ENCODE measurements around the gene SIGLEC11. TPM values are rescaled to one million over a fixed set of nuclear protein-coding genes. Genes with fewer than 3 reads are reported as not detected.
"Not testable (repeated sequence)": the region's sequence is repeated elsewhere in the genome, so short reads cannot be mapped to it uniquely, and the experiment has no call there.

SIGLEC11 gene
- total RNA-seq, 4 donors from 2014 or later, result 0.85 to 3.6 (median 1.3) TPM

GRCh38 chr19:49971991-49972411, 11.0 kb upstream of the SIGLEC11 start:
- H3K27ac ChIP-seq, result no peak overlapping the region
- H3K9me3 ChIP-seq, result no peaks in the 10 kb centered on the region
- H3K4me1 ChIP-seq, result peaks cover 0 to 12% (median 4%) of the 10 kb centered on the region in 3 donors
- peaks cover 0 to 23% of the 10 kb centered on the region in 2 donors for H3K36me3 ChIP-seq
- peaks cover 28% of the 10 kb centered on the region for H3K27me3 ChIP-seq
- ATAC-seq, result no peak
- TF ChIP-seq POLR2AphosphoS5 (IDR thresholded peaks at IDR 0.05) (no peak), POLR2A (IDR thresholded peaks at IDR 0.05) (no peak), CTCF (IDR thresholded peaks at IDR 0.05) (no peak), EP300 (IDR thresholded peaks at IDR 0.05) (no peak)
- no peak overlapping the region for H3K4me3 ChIP-seq
- no CpG with 5 or more reads among the region's 12 CpGs for WGBS, 2 donors (ENCODE audit: low coverage in 1 of 2)

- Histone ChIP-seq H3K4me1 (peaks cover 0 to 12% (median 4%) of the 10 kb centered on the region in 3 donors), H3K27me3 (peaks cover 48% of the 10 kb centered on the region)
- no CpG with 5 or more reads among the region's 9 CpGs for WGBS, 2 donors (ENCODE audit: low coverage in 1 of 2)
- not testable (repeated sequence) for H3K27ac ChIP-seq, H3K4me3 ChIP-seq, H3K36me3 ChIP-seq, H3K9me3 ChIP-seq
- ATAC-seq, result peak; percentile 51
These were observed 8.4 kb upstream of the SIGLEC11 start for GRCh38 chr19:49969355-49969754.

GRCh38 chr19:49968279-49968922, 7.4 kb upstream of the SIGLEC11 start:
- TF ChIP-seq CTCF (IDR thresholded peaks at IDR 0.05) (no peak), POLR2AphosphoS5 (IDR thresholded peaks at IDR 0.05) (no peak), POLR2A (IDR thresholded peaks at IDR 0.05) (no peak), EP300 (IDR thresholded peaks at IDR 0.05) (no peak)
- Histone ChIP-seq H3K27ac (no peak overlapping the region), H3K9me3 (no peaks in the 10 kb centered on the region), H3K36me3 (no peaks in the 10 kb centered on the region), H3K4me3 (no peak overlapping the region), H3K27me3 (peaks cover 48% of the 10 kb centered on the region), H3K4me1 (peaks cover 0 to 12% (median 4%) of the 10 kb centered on the region in 3 donors)
- no peak for ATAC-seq
- 92 to 100% methylated on average over 1 to 4 of the region's 5 CpGs for WGBS, 2 donors (ENCODE audit: low coverage in 1 of 2)

GRCh38 chr19:49959892-49960291, 1.1 kb downstream of the SIGLEC11 start:
- Histone ChIP-seq H3K4me1 (peaks cover 0 to 10% (median 0%) of the 10 kb centered on the region in 3 donors), H3K27me3 (peaks cover 34% of the 10 kb centered on the region)
- not testable (repeated sequence) for H3K4me3 ChIP-seq, H3K36me3 ChIP-seq, H3K27ac ChIP-seq, H3K9me3 ChIP-seq, ATAC-seq
- WGBS, 2 donors (ENCODE audit: low coverage in 1 of 2), result no CpG with 5 or more reads among the region's 12 CpGs

GRCh38 chr19:49958596-49958995, 2.4 kb downstream of the SIGLEC11 start:
- WGBS, 2 donors (ENCODE audit: low coverage in 1 of 2), result no CpG with 5 or more reads among the region's 13 CpGs
- H3K27me3 ChIP-seq, result peaks cover 47% of the 10 kb centered on the region

GRCh38 chr19:49958144-49958543, 2.8 kb downstream of the SIGLEC11 start:
- Histone ChIP-seq H3K4me1 (peaks cover 0 to 26% (median 0%) of the 10 kb centered on the region in 3 donors), H3K27me3 (peaks cover 50% of the 10 kb centered on the region)
- H3K36me3 ChIP-seq, ATAC-seq, H3K9me3 ChIP-seq, H3K4me3 ChIP-seq, H3K27ac ChIP-seq: not testable (repeated sequence)
- WGBS, 2 donors (ENCODE audit: low coverage in 1 of 2), result 20 to 63% methylated on average over 1 of the region's 9 CpGs

More at GRCh38 chr19:49958596-49958995, 2.4 kb downstream of the SIGLEC11 start:
- H3K27ac ChIP-seq, H3K36me3 ChIP-seq, H3K9me3 ChIP-seq, H3K4me3 ChIP-seq, ATAC-seq: not testable (repeated sequence)
- peaks cover 0 to 23% (median 0%) of the 10 kb centered on the region in 3 donors for H3K4me1 ChIP-seq

- no peaks in the 10 kb centered on the region for H3K36me3 ChIP-seq
- peaks cover 54% of the 10 kb centered on the region for H3K27me3 ChIP-seq
- TF ChIP-seq EP300 (IDR thresholded peaks at IDR 0.05), result no peak
- no peak for TF ChIP-seq POLR2A (IDR thresholded peaks at IDR 0.05)
- TF ChIP-seq POLR2AphosphoS5 (IDR thresholded peaks at IDR 0.05), result no peak
- TF ChIP-seq CTCF (IDR thresholded peaks at IDR 0.05), result no peak
- no peaks in the 10 kb centered on the region for H3K9me3 ChIP-seq
- H3K4me3 ChIP-seq, result no peak overlapping the region
- H3K27ac ChIP-seq, result no peak overlapping the region
- H3K4me1 ChIP-seq, result peaks cover 0 to 26% (median 0%) of the 10 kb centered on the region in 3 donors
- WGBS, 2 donors (ENCODE audit: low coverage in 1 of 2), result 52 to 60% methylated on average over 8 to 10 of the region's 10 CpGs
- no peak for ATAC-seq
These were observed 3.6 kb downstream of the SIGLEC11 start for GRCh38 chr19:49957262-49957915.
